Measurements from ENCODE around the gene TREH.

Gene TREH

GRCh38 chr11:118635237-118635591 is 44.2 kb downstream of the TREH start:
- Histone ChIP-seq H3K9me3 (no peaks in the 10 kb centered on the region), H3K27me3 (no peaks in the 10 kb centered on the region), H3K36me3 (peaks cover 22% of the 10 kb centered on the region), H3K4me3 (ENCODE audit: low read depth, low read length) (peak overlapping the region; percentile 46), H3K4me1 (peaks cover 17% of the 10 kb centered on the region)
- TF ChIP-seq, protein P1, sequence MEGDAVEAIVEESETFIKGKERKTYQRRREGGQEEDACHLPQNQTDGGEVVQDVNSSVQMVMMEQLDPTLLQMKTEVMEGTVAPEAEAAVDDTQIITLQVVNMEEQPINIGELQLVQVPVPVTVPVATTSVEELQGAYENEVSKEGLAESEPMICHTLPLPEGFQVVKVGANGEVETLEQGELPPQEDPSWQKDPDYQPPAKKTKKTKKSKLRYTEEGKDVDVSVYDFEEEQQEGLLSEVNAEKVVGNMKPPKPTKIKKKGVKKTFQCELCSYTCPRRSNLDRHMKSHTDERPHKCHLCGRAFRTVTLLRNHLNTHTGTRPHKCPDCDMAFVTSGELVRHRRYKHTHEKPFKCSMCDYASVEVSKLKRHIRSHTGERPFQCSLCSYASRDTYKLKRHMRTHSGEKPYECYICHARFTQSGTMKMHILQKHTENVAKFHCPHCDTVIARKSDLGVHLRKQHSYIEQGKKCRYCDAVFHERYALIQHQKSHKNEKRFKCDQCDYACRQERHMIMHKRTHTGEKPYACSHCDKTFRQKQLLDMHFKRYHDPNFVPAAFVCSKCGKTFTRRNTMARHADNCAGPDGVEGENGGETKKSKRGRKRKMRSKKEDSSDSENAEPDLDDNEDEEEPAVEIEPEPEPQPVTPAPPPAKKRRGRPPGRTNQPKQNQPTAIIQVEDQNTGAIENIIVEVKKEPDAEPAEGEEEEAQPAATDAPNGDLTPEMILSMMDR (IDR thresholded peaks at IDR 0.05; ENCODE audit: low read depth, low read length) = no peak
- DNase-seq = no peak

- Histone ChIP-seq H3K4me3 (ENCODE audit: low read depth, low read length) (peak overlapping the region; percentile 46), H3K27me3 (no peaks in the 10 kb centered on the region), H3K9me3 (no peaks in the 10 kb centered on the region), H3K4me1 (peaks cover 18% of the 10 kb centered on the region), H3K36me3 (peaks cover 22% of the 10 kb centered on the region)
- DNase-seq = peak; percentile 88
- TF ChIP-seq, protein P1 (IDR thresholded peaks at IDR 0.05; ENCODE audit: low read depth, low read length) = no peak; the same call in 1 of the 2 replicates
These were observed 44.8 kb downstream of the TREH start for GRCh38 chr11:118634431-118635236.

GRCh38 chr11:118633979-118634378 is 45.5 kb downstream of the TREH start:
- Histone ChIP-seq H3K36me3 (peaks cover 28% of the 10 kb centered on the region), H3K4me3 (ENCODE audit: low read depth, low read length) (no peak overlapping the region), H3K27me3 (no peaks in the 10 kb centered on the region), H3K4me1 (peaks cover 18% of the 10 kb centered on the region), H3K9me3 (no peaks in the 10 kb centered on the region)
- DNase-seq = no peak
- TF ChIP-seq, protein P1 (IDR thresholded peaks at IDR 0.05; ENCODE audit: low read depth, low read length) = no peak

DNA sequence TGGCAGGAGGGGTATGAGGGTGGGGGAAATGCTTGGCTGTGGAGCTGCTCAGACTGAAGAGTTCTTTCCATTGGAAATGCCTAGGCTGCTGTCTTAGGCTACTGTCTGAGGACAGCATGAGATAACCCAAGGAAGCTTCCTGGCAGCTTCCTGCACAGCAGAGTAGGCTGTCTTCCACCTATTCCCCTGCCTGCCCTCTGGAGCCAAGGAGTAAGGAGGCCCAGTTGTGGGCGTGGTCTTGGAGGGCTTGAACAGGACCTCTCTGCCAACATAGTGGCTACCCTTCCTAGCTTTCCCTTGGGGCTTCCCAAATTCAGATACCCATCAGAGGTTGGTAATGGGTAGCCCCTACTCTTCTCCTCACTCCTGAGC is 46.1 kb downstream of the TREH start:
- peaks cover 35% of the 10 kb centered on the region for H3K36me3 ChIP-seq
- peaks cover 18% of the 10 kb centered on the region for H3K4me1 ChIP-seq
- DNase-seq = no peak
- no peaks in the 10 kb centered on the region for H3K27me3 ChIP-seq
- no peak overlapping the region for H3K4me3 ChIP-seq (ENCODE audit: low read depth, low read length)
- H3K9me3 ChIP-seq = no peaks in the 10 kb centered on the region
- TF ChIP-seq, protein P1 (IDR thresholded peaks at IDR 0.05; ENCODE audit: low read depth, low read length) = no peak

DNA sequence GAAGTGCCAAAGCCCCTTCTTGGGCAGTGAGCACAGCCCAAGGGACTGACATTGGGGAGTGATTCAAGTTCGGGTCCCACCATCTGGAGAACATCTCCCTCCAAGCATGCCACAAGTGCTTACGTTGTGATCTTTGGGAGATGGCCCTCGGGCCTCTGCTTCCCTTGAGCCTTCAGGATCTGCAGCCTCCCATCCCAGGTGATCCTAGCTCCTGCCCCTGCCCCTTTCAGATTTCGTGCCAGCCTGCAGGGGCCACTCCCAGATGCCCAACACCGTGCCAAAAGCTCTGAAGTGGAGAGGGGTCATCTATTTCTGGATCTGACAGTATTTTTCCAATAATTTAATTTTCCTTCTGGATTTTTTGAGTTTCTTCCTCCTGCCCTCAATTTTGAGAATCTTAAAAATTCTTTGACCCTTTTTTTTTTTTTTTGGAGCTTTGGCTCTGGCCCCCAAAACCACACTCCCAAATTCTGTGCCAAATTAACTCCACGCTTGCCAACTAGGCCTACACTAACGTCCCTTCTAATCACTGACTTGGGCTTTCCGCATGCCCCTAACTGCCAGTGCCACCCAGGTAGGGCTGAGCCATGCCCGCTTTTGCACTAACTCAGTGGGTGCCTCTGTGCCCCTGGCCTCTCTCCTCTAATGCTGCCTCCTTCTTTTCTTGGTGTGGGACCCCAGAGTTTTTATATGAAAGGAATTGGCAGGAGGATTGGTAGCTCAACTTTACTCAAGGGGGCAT is 46.7 kb downstream of the TREH start:
- TF ChIP-seq, protein P1 (IDR thresholded peaks at IDR 0.05; ENCODE audit: low read depth, low read length) = no peak
- DNase-seq = no peak
- H3K36me3 ChIP-seq = peaks cover 41% of the 10 kb centered on the region
- H3K4me3 ChIP-seq (ENCODE audit: low read depth, low read length) = no peak overlapping the region
- H3K9me3 ChIP-seq = no peaks in the 10 kb centered on the region
- no peaks in the 10 kb centered on the region for H3K27me3 ChIP-seq
- H3K4me1 ChIP-seq = peaks cover 18% of the 10 kb centered on the region
